Measurements from ENCODE around the gene NFYC. TPM values are rescaled to one million over a fixed set of nuclear protein-coding genes. Genes with fewer than 3 reads are reported as not detected.

NFYC gene
- 10 to 100 TPM; 65.0 to 66.6 TPM for total RNA-seq

DNA sequence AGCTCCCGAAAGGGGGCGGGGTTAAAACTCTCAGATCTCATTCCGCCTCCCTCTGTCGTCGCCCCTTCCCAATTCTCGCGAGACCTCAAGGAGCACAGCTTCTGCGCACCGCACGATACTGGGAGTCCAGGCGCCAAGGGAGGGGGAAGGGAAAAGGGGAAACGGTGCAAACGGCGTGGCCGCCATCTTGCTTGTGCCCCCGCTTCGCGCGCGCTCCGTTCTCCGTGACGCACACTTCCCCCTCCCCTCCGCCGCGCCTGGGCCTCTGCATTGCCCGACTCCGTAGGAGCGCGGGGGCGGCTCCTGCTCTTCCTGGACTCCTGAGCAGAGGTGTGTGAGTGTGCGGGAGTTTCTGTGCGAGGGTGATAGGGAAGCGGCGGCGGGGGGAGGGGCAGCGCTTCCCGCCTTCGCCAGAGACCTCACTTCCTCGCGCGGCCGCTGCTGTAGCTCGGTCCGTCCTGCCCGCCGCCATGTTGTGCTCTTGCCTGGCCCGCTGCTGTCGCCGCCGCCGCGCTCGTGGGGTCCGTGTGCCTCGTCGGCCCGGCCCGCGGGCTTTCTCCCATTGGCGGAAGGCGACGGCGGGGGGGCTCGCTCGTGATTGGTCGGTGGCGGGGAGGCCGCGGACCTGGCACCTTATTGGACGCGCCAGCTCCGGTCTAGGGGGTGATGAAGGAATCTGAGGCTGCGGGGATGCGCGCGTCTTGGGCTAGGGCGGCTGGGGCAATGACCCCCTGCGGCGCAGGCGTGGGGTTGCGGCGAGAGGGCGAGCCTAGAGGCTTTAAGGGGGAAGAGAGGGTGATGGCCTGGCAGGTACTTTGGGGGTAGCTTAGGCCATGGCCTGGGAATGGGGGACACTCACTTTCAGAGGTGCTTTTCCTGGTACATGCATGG, at the start of gene NFYC:
Gene NFYC (plus strand): TSS at position 167 of the 891 bp plus-strand sequence. CDS start 47,140 bp downstream, outside the sequence.
- H3K36me3 Mint-ChIP-seq = peaks cover 32% of the 10 kb centered on the region
- H3K4me1 Mint-ChIP-seq = peaks cover 47% of the 10 kb centered on the region
- peak; percentile 92 for DNase-seq
- peak; percentile 90 for ATAC-seq (ENCODE audit: low read depth)
- H3K27me3 Mint-ChIP-seq = no peaks in the 10 kb centered on the region
- no peaks in the 10 kb centered on the region for H3K9me3 Mint-ChIP-seq
- H3K4me3 Mint-ChIP-seq = peak within 1 kb of the TSS; percentile 97
- POLR2A ChIA-PET = interaction anchor here (0.5 to 5.6 kb wide), 39 partner anchors 10 to 450 kb away, joined by 3 to 82 read pairs (median 5); partner anchors contain the start of genes CITED4, CTPS1, RIMS3 and ZNF684
- H3K27ac Mint-ChIP-seq = peak within 1 kb of the TSS; percentile 98

DNA sequence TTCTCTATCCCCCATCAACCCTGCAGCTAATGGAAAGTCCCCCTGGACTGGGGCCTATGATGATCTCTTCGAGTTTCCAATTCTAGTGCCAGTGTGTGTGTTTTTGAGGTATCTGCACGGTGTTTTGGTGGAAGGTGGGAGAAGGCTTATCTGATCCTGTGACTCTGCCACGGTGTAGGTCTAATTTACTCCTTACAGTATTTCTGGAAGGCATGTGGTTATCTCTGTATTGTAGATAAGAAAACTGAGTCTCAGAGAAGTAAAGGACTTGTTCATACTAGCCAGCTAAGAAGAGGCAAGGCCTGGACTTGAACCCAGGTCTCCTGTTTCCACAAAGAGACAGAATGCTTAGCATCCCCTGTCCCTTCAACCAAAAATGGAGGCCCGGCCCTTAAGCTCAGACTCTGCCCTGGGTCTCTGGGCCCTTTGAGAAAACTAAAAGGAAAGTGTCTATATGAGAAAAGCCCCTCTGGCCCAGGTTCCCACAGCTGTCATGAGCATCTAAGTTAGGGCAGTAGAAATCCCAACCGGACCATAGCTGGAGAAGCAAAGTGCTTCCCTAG, 46.3 kb upstream of the NFYC start:
- DNase-seq (no peak), ATAC-seq (ENCODE audit: low read depth) (no peak)
- Mint-ChIP-seq H3K4me1 (peaks cover 16% of the 10 kb centered on the region), H3K36me3 (no peaks in the 10 kb centered on the region), H3K4me3 (no peak overlapping the region), H3K27ac (no peak overlapping the region), H3K27me3 (peaks cover 11% of the 10 kb centered on the region), H3K9me3 (no peaks in the 10 kb centered on the region)
- POLR2A ChIA-PET = no interaction called here

DNA sequence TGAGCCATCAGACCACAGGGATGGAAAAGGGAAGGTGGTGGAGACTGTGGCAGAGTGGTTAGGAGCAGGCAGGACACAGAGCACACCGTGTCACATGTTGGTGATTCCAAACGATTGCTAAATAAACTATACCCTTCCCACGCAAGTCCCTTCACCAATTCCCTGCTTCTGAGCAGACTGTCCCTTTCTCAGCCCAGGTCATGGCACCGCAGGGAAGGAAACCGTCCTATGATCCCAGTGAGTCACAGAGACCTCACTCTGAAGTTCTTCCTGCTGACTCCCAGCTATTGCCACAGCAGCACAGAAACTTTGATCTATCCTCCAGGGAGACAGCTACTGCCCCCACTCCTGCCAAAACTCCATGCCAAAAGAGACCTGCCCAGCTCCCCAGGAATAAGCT, 45.2 kb upstream of the NFYC start:
- no peak overlapping the region for H3K4me3 Mint-ChIP-seq
- POLR2A ChIA-PET = interaction anchor here (0.6 kb wide), 1 partner anchor 231 kb away, joined by 3 read pairs; no protein-coding TSS in a partner anchor
- H3K27ac Mint-ChIP-seq = no peak overlapping the region
- ATAC-seq (ENCODE audit: low read depth) (no peak), DNase-seq (no peak)
- H3K36me3 Mint-ChIP-seq = no peaks in the 10 kb centered on the region
- no peaks in the 10 kb centered on the region for H3K9me3 Mint-ChIP-seq
- H3K27me3 Mint-ChIP-seq = peaks cover 14% of the 10 kb centered on the region
- peaks cover 5% of the 10 kb centered on the region for H3K4me1 Mint-ChIP-seq

DNA sequence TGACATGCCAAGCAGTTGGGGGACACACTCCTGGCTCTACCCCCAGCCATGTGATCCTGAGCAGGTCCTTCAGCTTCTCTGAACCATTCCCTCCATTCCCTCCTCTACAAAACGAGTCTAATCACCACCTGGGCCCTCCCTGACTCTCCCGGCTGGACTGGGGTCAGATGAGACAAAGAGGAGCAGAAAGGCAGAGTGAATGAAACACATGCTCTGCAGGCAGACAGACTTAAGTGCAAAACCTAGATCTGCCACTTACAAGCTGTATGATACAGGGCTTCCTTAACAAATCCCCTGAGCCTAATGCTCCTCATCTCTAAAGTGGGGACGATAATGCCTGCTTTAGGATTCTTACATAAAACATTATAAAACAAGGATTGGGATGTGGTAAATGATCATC, 43.3 kb upstream of the NFYC start:
- POLR2A ChIA-PET = no interaction called here
- Mint-ChIP-seq H3K27me3 (peaks cover 14% of the 10 kb centered on the region), H3K9me3 (no peaks in the 10 kb centered on the region), H3K4me1 (peaks cover 3% of the 10 kb centered on the region), H3K27ac (no peak overlapping the region), H3K4me3 (no peak overlapping the region), H3K36me3 (no peaks in the 10 kb centered on the region)
- DNase-seq (no peak), ATAC-seq (ENCODE audit: low read depth) (no peak)

DNA sequence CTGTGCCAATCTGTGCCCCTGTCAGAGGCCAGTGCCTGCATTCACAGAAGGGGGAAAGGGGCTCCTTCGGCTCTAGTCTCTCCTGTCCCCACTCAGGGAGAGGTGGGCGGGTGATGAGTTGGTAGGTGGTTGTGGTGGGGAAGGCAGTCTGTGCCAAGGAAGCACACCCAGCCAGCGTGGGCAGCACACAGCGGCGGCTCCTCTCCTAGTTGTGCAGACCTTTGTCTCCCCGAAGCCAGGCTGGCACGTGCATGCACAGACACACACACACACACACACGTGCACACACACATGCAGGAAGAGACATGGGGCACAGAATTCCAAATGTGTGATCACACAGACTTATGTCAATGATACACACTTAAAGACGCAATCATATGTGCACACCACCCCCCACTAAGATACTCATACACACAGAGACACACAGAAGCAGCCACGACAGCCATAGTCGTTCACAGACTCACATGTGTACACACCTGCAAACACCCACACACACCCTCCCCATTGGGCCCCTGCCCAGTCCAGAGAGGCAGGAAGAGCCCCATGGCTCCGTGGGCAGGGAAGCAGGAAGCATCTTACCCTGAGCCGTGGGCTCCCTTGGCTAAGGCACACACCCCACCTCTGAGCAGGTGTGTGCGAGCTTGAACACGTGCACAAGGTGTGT, 42.4 kb upstream of the NFYC start:
- Mint-ChIP-seq H3K27me3 (peaks cover 14% of the 10 kb centered on the region), H3K4me3 (no peak overlapping the region), H3K36me3 (no peaks in the 10 kb centered on the region), H3K27ac (no peak overlapping the region), H3K4me1 (peaks cover 3% of the 10 kb centered on the region), H3K9me3 (no peaks in the 10 kb centered on the region)
- POLR2A ChIA-PET = interaction anchor here (0.6 kb wide), 1 partner anchor 8 kb away, joined by 3 read pairs; no protein-coding TSS in a partner anchor
- DNase-seq (no peak), ATAC-seq (ENCODE audit: low read depth) (no peak)

DNA sequence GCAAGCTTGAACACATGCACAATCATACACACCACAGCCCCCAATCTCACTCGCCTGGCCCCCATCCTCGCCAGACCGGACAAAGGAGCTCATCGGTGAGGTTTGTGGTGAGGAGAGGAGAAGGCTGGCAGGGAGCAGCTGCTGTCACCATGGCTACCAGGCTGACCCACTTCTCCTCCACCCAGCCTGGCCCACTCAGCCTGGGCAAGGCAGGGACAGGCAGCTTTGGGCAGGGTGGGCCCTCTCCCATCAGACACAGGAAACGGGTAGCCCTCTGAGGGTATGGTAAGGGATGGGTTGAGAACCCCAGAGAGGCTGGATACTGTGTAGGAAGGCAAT, 41.9 kb upstream of the NFYC start:
- H3K27me3 Mint-ChIP-seq = peaks cover 15% of the 10 kb centered on the region
- H3K27ac Mint-ChIP-seq = no peak overlapping the region
- H3K4me3 Mint-ChIP-seq = no peak overlapping the region

DNA sequence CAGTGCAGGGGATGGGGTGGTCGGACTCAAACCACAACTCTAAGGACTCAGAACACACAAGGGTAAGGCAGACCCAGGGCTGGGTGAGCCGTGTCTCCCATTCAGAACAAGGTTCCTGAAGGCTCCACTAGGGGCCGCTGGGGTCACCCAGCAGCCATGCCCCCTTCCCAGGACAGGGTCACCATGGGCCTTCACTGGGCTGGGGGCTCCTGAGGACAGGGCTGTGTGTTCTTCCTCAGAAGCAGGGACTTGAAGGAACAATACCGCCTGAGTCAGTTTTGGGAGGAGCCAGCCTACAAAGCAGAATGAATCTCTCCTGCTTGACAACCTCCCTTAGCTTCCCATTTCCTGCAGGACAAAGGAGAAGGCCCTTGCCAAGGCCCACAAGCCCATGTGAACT, 41.4 kb upstream of the NFYC start:
- H3K27me3 Mint-ChIP-seq = peaks cover 16% of the 10 kb centered on the region
- H3K4me3 Mint-ChIP-seq = no peak overlapping the region
- H3K9me3 Mint-ChIP-seq = no peaks in the 10 kb centered on the region
- POLR2A ChIA-PET = interaction anchor here (0.6 kb wide), 1 partner anchor 30 kb away, joined by 3 read pairs; no protein-coding TSS in a partner anchor
- peak; percentile 50 for ATAC-seq (ENCODE audit: low read depth)
- H3K36me3 Mint-ChIP-seq = no peaks in the 10 kb centered on the region
- no peak overlapping the region for H3K27ac Mint-ChIP-seq
- DNase-seq = no peak
- H3K4me1 Mint-ChIP-seq = peaks cover 7% of the 10 kb centered on the region

More for the DNA sequence above, 41.9 kb upstream of the NFYC start:
- POLR2A ChIA-PET = interaction anchor here (0.6 kb wide), 1 partner anchor 31 kb away, joined by 3 read pairs; no protein-coding TSS in a partner anchor
- ATAC-seq (ENCODE audit: low read depth) (no peak), DNase-seq (no peak)
- Mint-ChIP-seq H3K4me1 (peaks cover 7% of the 10 kb centered on the region), H3K9me3 (no peaks in the 10 kb centered on the region), H3K36me3 (no peaks in the 10 kb centered on the region)

- no peak for ATAC-seq (ENCODE audit: low read depth)
- Mint-ChIP-seq H3K27me3 (peaks cover 16% of the 10 kb centered on the region), H3K4me3 (no peak overlapping the region), H3K27ac (no peak overlapping the region), H3K9me3 (no peaks in the 10 kb centered on the region), H3K36me3 (no peaks in the 10 kb centered on the region), H3K4me1 (peaks cover 7% of the 10 kb centered on the region)
- POLR2A ChIA-PET = interaction anchor here (0.6 kb wide), 1 partner anchor 78 kb away, joined by 5 read pairs; no protein-coding TSS in a partner anchor
- DNase-seq = no peak
Measured at GRCh38 chr1:40651138-40651857, 40.2 kb upstream of the NFYC start.

DNA sequence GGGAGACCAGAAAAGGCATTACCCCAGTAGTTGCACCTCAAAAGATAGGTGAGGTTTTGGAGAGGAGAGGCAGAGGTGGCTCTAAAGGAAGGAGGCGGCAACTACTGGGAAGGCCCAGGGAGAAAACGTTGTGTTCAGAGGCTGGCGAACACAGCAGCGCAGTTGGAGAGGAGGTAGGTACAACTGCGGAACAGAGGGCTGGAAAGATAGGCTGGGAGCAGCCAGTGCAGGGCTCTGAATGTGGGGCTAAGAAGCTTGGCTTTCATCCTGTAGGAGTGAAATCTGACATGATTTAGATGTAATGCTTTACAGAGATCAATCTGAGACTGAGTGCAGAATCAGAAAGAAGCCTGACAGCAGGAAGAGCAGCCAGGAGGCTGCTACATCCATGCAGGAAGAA, 39.0 kb upstream of the NFYC start:
- Mint-ChIP-seq H3K4me1 (peaks cover 7% of the 10 kb centered on the region), H3K4me3 (no peak overlapping the region), H3K9me3 (no peaks in the 10 kb centered on the region), H3K27me3 (peaks cover 15% of the 10 kb centered on the region), H3K36me3 (no peaks in the 10 kb centered on the region), H3K27ac (no peak overlapping the region)
- POLR2A ChIA-PET = interaction anchor here (0.6 kb wide), 1 partner anchor 202 kb away, joined by 3 read pairs; no protein-coding TSS in a partner anchor
- ATAC-seq (ENCODE audit: low read depth) = no peak
- no peak for DNase-seq

GRCh38 chr1:40652979-40653378, 38.5 kb upstream of the NFYC start:
- POLR2A ChIA-PET = interaction anchor here (0.6 kb wide), 1 partner anchor 201 kb away, joined by 3 read pairs; no protein-coding TSS in a partner anchor
- H3K4me1 Mint-ChIP-seq = peaks cover 7% of the 10 kb centered on the region
- no peaks in the 10 kb centered on the region for H3K9me3 Mint-ChIP-seq
- no peaks in the 10 kb centered on the region for H3K36me3 Mint-ChIP-seq
- DNase-seq (no peak), ATAC-seq (ENCODE audit: low read depth) (no peak)
- H3K27ac Mint-ChIP-seq = no peak overlapping the region
- peaks cover 10% of the 10 kb centered on the region for H3K27me3 Mint-ChIP-seq
- no peak overlapping the region for H3K4me3 Mint-ChIP-seq

GRCh38 chr1:40653851-40654537, 37.5 kb upstream of the NFYC start:
- peaks cover 7% of the 10 kb centered on the region for H3K4me1 Mint-ChIP-seq
- H3K27ac Mint-ChIP-seq = no peak overlapping the region
- H3K36me3 Mint-ChIP-seq = no peaks in the 10 kb centered on the region
- no peaks in the 10 kb centered on the region for H3K9me3 Mint-ChIP-seq
- H3K27me3 Mint-ChIP-seq = peaks cover 8% of the 10 kb centered on the region
- POLR2A ChIA-PET = no interaction called here
- DNase-seq = no peak
- H3K4me3 Mint-ChIP-seq = no peak overlapping the region
- no peak for ATAC-seq (ENCODE audit: low read depth)

DNA sequence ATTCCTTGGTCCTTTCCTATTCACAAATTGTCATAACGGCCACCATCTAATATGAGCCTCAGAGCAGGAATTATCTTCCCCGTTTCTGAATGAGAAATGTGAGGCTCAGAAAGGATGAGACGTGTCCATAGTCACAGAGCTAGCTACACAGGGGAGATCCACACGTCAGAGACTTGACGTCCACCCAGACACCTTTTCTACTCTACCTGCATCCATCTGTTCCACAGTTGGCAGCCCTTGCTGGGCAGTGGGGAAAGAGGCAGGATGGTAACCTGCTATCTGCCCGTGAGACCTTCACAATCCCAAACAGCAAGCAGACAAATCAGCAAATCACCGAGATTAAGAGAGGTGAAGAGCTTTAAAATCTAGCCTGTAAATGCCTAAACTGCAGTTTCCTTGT, 34.5 kb upstream of the NFYC start:
- Mint-ChIP-seq H3K4me3 (no peak overlapping the region), H3K4me1 (peaks cover 4% of the 10 kb centered on the region), H3K27ac (no peak overlapping the region), H3K36me3 (no peaks in the 10 kb centered on the region), H3K27me3 (peaks cover 5% of the 10 kb centered on the region), H3K9me3 (no peaks in the 10 kb centered on the region)
- ATAC-seq (ENCODE audit: low read depth) = no peak
- POLR2A ChIA-PET = interaction anchor here (0.6 kb wide), 1 partner anchor 8 kb away, joined by 3 read pairs; no protein-coding TSS in a partner anchor
- no peak for DNase-seq

All from activated naive CD8-positive, alpha-beta T cell treated with anti-CD3 and anti-CD28 coated beads, Interleukin-2, amount 10 ng/mL, durations not matched to agents 7 days and 5 days (primary cell).